ENCODE results near the gene GPR171.

- TF ChIP-seq EZH2 (IDR thresholded peaks at IDR 0.05; ENCODE audit: insufficient read depth, low read length) (no peak), CTCF (IDR thresholded peaks at IDR 0.05; ENCODE audit: insufficient read depth, low read depth, low read length) (no peak)
Measured at GRCh38 chr3:151154566-151154965, 48.5 kb downstream of the GPR171 start.

All from astrocyte (in vitro differentiated cells and primary cell).